ENCODE results near the gene ARHGAP28.

ARHGAP28 gene

DNA sequence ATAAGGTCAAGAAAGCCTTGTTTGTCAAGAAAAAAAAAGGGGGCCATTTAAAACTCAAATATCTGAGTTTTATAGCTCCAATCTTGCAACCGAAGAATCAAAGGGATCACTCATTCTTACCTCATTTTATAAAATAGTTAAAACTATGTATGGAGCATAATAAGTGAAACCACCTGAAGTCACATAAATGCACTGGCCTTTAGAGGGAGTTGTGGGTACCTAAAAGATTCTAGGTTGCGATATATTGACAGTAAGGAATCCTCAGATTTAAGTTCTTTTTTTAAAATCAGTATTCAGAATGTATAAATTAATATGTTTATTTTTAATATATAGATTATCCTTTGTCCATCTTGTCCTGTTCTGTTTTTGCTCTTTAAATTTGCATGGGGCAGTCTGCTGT lies 3.4 kb downstream of the ARHGAP28 start:
- DNase-seq, result no peak

DNA sequence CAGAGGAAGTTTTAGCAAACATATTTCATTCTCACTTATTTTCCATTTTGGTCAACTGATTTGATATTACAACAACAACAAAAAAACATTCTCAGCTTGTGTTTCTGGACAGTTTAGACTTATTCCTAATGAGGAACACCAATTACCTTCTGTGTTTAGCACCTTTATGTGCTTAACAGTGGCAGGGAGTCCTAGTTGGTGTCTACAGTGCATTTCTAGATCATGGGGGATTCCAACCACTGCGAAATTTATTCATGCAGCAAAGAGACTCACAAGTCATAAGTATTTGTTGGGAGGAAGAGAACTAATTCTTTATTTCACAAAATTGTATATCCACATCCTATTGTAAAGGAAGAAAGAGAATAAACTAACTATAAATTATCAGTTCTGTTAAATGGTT lies 4.2 kb downstream of the ARHGAP28 start:
- DNase-seq, result no peak

DNA sequence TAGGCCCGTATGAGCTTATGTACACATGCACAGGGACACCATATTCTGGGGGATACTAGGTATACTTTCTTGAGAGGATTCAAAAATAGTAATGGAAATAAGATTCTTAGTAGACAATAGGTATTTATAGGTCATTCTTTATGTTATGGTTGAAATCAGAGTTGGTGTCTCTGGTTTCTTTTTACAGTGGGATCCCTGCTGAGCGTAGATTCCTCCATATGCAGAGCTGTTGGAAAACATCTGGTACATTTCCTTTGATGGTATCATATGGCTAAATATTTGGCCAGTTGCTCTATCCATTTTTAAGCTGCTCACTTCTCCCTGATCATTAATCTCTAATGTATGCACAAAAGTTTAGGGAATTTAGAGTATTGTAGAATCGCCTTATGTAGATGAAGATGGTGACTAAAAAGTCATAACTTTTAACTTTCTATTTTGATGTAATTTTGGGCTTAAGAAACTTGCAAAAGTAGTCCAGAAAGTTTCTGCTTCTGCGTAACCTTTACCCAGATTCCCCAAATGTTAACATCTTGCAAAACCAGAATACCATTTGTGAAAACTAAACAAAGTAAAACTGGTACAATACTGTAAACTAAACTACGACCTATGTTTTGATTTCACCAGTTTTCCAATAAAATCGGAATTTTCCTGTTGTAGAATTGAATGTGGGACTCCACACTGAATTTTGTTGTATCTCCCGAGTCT lies 5.4 kb downstream of the ARHGAP28 start:
- DNase-seq, result peak; percentile 81

DNA sequence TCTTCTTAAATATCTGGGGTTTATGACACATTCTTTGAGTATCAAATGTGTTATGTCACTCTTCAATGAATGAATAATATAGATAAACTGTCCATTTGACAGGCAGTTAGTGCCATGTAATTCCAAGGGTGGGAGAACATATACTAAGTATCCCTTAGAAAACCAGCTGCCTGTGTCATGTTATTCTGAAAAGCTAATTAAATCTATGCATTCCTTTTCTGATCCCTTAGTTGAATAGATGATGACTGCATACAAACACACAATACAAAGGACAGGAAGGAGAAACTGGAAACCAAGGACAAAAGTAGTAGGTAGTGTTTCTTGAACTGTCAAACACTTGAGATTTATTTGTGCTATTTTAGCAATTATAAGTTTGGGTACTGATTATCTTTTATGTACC lies 8.3 kb downstream of the ARHGAP28 start:
- peak; percentile 60 for DNase-seq

DNA sequence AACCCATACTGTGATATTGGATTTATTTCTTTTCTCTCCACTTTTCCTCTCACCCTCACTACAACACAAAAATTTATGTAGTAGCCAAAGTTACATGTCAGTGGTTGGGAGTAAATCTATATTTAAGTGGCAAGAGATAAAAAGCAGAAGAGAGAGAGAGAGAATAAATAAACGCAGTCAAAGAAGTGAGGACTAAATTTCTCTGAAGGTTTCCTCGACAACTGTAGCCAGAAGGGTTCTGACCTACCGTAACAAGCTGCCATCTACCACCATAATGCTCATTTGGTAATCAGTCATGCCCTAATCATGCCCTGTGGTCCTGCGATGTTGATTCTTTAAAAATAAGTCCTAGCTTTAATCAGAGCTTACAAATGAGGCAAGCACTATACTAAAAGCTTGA lies 9.1 kb downstream of the ARHGAP28 start:
- no peak for DNase-seq

DNA sequence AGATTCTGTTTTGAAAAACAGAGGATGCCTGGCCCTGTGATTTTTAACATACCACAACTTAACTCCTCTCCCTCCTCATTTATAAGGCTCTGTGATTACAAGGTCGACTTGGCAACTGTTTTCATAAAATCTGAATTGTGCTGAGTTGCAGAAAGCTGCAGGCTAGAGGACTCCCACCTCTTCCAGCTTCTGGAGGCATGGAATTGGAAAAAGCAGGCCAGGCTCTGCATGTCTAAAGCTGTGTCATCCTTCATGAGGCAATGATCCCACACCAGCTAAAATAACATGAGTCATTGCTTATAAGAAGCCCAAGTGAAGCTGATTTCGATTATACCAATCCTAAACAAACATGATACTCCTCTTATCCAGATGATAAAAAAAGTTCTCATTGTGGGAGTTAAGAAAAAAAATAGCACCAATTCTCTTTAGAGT lies 11.7 kb downstream of the ARHGAP28 start:
- peak; percentile 99 for DNase-seq

DNA sequence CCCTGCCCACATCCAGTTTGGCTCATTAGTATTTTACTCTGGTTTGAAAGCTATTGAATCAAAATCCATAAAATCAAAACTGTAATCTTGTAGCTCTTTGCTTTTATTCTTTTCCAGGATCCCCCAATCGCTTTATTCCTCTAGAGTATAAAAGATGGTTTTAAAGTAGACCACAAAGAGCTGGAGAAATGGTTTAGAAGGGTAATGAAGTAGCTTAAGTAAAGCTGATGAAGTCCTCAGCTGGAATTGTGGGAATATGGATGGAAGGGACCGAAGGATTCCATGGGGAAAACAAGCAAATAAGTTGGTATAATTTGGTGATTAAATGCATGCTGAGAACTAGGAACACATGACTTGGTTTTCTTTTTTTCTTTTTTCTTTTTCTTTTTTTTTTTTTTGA lies 12.3 kb downstream of the ARHGAP28 start:
- DNase-seq, result no peak

DNA sequence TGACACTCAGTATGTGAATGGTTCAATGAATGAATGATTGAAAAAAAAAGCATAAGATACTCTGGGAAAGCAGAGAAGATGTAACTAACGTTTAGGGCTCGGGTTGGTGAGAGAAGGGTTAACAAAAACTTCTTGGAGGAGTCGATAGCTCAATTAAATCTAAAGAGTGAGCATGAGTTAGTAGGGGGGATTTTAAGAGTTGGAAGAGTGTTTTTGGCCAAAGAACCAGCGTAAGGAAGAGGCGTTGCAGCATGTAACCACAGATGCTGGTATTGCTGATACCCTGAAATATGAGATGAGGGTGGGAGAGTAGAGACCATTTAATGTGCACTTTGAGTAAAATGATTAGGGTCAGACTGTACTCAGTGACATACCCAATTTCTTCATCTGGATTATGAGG lies 14.5 kb downstream of the ARHGAP28 start:
- no peak for DNase-seq

DNA sequence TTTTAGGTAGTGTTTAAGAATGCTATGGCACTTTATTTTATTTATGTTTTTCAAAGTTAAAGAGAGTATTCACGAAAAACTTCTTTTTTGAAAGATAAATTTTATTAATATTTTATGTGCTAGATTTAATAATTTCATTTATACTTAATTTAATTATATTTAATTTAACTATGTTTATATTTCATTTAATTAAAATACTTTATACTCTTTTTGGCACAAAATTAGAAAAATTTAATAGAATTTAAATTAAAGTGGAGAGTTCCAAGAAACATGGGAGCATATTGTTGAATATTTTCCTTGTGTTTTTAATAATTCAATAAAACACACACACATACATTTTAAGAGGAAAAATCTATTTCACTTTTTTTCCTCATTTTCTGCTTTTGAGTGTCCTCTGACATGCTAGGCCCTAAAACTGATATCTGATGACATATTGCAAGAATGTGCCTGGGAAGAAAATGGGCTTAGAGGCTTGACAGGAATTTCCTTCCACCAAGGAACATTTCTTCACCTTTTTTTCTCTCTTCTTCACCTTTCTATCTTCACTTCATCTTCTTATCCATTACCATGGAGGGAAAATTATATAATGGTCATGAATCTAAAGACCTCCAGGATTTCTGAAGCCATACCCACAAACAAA lies 15.4 kb downstream of the ARHGAP28 start:
- DNase-seq, result peak; percentile 67

DNA sequence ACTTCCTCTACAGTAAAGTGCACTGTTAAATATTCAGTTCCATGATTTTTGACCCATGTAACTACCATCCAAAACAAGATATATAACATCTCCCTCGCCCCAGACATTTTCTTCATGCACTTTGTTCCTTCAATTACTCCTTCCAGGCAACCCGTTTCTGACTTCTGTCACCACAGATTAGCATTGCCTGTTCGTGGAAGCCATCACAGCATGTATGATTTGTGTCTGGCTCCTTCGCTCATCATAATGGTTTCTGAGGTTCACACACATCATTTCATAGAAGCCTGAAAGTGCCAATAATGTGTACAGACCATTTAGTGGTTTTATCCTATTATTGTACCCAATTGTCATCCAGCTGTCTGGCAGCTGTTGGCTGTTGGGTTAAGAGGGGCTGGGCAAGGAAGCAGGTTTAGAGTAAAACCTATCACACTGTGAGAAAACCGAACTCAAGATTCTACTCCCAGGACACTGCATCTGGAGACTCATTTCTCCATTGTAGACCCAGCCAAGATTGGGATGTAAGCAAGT lies 16.1 kb downstream of the ARHGAP28 start:
- DNase-seq, result no peak

DNA sequence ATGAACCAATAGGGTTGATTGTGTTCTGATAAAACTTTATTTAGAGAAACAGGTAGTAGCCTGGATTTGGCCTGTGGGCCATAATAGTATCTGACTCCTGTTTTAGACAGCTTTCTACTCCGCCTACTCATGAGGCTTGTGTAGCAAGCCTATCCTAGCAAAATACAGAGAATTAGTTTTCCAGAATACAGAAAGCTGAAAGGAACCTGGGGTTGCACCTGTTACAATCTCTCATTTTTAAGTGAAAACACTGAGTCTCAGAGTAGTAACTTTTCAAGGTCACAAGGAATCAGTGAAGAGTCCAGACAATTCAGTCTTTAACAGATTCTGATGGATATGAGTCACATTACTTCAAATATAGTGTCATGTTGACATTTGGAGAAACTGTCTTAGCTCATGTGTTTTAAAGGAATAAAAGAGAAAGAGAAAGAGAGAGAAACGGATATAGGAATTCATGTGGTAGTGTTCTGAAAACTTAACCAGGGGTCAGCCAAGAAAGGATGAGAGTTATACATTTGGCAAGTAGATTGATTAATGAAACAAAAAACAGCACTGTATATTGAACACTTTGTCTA lies 17.0 kb downstream of the ARHGAP28 start:
- DNase-seq, result peak; percentile 67

DNA sequence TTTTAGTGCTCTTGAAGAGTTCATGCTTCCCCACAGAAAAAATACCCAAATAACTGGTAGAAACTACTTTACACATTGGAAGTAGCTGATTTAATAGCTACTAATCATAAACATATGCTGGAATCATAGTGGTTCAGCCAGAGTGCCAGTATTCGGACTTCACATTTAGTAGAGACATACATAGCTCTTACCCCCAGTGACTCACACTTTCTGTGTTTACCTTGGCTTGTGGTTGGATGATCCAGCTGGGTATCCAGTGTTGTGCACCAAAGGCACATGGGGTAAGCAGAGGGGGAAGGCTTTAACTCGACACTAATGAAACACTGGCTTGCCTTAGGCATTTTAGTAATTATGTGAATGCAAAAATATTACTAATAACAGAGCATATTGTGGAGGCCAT lies 18.1 kb downstream of the ARHGAP28 start:
- DNase-seq, result peak; percentile 99

DNA sequence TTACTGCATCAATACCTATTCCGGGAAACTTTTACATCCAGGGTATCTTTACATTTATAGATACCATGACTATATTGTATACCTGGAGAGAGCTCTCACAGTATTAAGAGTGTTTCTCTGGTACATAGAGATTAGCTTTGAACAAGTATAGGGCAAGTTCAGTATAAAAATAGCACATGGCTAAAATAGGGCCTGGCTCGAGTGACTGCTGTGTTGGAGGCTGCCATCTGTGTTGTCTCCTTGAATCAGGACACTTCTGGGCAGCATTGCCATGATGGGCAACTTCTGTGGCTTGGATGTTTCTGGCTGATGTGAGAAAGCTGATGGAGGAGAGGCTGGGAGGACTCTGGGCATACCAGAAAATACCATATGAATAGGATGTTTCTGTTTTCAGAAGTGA lies 18.7 kb downstream of the ARHGAP28 start:
- DNase-seq, result no peak

DNA sequence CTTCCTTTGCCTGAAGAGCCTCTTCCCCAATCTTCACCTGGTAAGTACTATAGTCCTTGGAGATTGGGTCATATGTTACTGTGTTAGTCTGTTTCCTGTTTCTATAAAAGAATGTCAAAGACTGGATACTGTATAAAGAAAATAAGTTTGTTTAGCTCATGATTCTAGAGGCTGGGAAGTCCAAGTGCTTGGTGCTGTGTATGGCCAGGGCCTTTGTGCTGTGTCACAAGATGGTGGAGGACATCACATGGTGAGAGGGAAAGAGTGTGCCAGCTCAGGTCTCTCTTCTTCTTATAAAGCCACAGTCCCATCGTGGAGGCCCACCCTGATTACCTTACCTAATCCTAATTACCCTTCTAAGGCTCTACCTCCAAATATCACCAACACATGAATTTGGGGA lies 20.9 kb downstream of the ARHGAP28 start:
- DNase-seq, result no peak

DNA sequence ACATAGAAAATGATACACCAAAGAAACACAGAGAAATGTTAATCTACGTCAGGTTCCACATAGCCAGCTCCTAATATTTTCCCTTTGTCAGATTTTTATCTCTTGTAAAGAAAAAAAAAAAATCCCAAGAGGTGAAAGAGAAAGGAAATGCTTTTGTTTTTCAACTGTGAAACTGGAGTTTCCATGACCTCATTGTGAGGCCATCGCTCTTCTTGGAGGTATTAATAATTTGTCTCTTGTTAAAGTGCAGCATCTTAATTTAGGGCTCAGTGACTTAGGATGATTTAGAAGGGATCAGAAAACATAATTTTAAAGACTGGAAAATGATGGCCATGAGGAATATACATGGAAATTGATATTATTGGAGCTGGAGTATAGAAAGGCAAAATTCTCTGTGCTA lies 21.7 kb downstream of the ARHGAP28 start:
- peak; percentile 27 for DNase-seq

DNA sequence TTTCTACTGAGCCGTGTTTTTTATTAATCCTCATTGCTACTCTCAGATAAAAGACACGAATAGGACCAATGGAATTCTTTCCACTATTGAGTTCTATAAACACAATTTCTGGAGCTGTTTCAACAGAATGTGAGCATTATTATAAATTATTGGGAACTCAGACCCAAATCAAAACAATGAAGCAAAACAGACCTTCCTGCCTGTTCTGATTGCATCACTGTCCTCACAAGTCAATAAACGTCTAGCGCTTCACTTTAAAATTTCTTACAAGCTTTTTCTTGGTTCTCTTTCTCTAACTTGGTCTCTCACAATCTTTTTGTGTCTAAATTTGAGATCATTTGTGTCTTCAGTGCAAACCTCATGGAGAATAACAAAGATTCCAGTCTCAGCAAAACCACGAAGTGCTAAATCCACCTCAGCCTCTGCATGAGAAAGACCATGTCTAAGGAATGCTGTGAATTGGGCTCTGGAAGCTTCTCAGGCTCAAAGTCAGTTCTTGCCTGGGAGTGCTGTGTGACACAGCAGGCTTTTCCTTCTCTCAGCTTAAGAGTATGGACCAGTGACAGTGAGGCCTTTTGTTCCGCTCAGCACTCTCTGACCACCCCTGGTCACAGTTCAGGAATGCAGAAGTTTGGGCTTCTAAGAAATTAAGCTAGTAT lies 22.8 kb downstream of the ARHGAP28 start:
- DNase-seq, result peak; percentile 93

DNA sequence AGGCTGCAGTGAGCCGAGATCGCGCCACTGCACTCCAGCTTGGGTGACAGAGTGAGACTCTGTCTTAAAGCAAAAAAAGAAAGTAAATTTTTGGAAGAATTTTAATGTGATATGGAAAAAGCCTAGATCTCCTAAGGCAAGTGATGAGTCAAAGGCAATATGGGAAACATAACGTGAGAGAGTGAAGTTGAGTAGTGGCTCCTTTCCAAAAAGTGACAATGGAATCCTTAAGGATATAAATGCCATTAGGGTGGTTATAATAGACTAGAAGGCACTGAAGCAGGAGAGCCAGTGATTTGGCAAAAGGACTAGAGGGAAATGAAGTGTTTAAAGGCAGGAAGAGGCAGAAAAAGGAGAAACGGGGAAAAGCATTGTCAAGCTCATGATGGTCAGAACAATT lies 25.6 kb downstream of the ARHGAP28 start:
- peak; percentile 91 for DNase-seq

DNA sequence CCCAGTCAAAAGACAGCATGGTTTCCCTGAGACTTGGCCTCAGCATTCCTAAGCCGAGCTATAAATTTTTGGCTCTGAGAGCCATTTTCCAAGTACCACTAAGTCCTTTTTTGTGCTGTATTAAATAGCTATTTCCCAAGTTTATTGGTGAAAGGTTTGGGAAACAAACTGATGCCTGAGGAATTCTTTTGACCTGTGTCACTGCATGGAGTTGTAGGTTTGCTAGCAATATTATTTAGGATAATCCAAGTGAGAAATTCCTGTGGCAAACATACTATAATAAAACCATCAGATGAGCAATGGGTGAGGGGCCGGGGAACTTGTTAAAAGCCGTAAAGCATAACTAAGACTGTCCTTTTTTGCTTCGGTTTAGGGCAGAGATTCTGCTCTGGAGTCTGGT lies 28.4 kb downstream of the ARHGAP28 start:
- DNase-seq, result peak; percentile 97

DNA sequence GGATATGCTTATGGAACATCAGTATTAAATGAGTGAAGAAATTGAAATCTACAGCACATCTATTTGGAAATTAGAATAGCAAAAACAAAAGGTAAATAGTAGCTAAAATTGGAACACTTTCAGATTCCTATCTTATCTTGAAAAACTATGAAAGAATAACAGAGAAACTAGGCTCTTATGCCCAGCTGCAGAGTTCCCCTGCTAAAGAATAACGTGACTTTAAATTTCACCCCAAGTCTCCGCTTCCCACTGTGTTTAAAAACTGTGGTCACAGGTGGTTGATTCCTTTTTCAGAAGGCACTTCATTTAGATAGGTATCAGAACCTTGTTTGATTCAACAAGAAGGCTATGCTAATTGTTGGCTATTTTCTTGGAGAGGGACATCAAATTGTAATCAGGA lies 30.1 kb downstream of the ARHGAP28 start:
- no peak for DNase-seq

DNA sequence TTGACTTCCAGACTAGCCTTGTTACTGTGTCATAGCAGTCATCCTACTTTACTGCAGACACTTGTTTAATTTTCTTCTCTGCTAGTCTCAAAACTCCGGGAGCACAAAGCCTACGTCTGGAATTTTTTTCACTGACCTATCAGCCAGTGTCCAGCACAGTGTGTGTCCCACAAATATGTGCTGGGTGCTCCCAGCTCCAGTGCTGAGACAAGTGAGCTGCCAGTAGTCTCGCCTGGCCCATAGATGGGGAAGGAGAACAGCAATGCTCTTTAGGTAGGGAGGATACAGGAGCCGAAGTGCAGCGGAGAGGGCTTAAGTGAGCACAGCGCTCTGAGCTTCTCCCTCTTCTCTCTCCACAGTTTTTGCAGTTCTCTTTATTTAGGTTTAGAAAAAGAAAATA lies 34.0 kb downstream of the ARHGAP28 start:
- no peak for DNase-seq

DNA sequence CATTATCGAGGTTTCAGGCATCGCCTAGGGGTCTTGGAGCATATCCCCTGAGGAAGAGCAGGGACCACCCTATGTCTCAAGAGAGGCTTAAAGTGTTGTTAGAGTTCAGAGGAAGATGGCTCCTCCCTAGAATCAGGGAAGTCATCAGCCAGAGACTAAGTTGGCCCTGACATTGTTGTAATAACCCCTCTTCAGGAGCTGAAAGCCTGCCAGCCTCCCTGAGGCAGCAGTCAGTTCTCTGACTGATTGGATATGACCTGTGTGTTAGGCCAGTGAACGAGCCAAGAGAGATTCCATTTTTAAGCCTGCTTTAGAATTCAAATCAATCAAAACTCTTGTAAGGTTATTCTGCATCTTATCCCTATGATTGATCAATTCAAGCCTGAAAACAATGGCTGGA lies 34.9 kb downstream of the ARHGAP28 start:
- no peak for DNase-seq

DNA sequence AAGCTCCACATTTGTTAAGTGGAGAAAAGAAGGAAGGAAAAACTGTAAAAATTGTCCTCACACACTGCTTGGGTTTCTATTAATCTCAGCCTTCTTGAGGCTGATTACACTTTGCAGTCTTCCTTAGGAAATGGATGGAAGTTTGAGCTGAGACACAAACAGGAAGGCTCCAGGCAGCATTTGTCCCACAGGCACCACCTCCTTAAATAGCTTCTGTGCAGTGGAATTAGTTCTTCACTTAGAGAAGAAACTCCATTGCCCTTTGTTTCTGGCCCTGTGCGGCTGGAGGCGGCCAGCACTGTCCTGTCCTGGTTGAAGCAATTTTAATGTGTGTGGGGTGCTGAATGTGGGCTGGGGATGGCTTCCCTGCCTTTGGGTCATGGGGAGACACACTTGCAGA lies 44.3 kb downstream of the ARHGAP28 start:
- peak; percentile 25 for DNase-seq

DNA sequence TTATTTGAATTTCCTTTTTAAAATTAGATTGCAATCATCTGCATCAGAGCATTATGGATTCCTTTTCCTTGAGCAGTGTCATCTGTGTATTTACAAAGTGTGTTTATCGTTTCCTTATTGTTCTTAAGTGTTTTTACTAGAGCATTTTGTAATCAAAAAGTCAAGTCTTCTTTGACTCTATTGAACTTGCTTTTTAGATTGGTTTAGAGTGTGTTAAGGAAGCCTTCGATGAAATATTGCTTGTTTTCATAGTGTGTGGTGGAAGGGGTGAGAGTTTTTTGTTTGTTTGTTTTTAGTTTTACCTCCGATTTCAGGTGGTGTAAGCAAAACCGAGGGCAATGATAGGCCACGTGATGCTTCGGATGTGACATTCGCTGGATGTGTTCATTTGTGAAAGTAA lies 45.7 kb downstream of the ARHGAP28 start:
- DNase-seq, result no peak

Measured in fibroblast of skin of scalp (primary cell).